GM18867 (cell line): ENCODE measurements around the gene TAF11L2.
"Not testable (repeated sequence)": the region's sequence is repeated elsewhere in the genome, so short reads cannot be mapped to it uniquely, and the experiment has no call there.

Source experiments
- ATAC-seq: cut with Tn5 transposase; IDR thresholded peaks from one replicate; pipeline ENCODE4 v1.9.1; 2021; ENCODE audit warnings: mild to moderate bottlenecking, moderate library complexity; ENCODE audit not compliant: unreplicated experiment

Gene TAF11L2

GRCh38 chr5:17497931-17498330 is at the start of gene TAF11L2:
Gene TAF11L2 (plus strand): TSS chr5:17498231.
- ATAC-seq = not testable (repeated sequence)

- ATAC-seq = no peak
Observed at GRCh38 chr5:17448877-17449276, 49.2 kb upstream of the TAF11L2 start.

GRCh38 chr5:17452936-17453335 is 45.1 kb upstream of the TAF11L2 start:
- no peak for ATAC-seq

GRCh38 chr5:17455942-17456341 is 42.1 kb upstream of the TAF11L2 start:
- ATAC-seq = no peak

- no peak for ATAC-seq
Observed at GRCh38 chr5:17461793-17462192, 36.2 kb upstream of the TAF11L2 start.

- ATAC-seq = no peak
Observed at GRCh38 chr5:17463653-17464052, 34.4 kb upstream of the TAF11L2 start.

- ATAC-seq = no peak
Observed at GRCh38 chr5:17470064-17470463, 28.0 kb upstream of the TAF11L2 start.

GRCh38 chr5:17475064-17475463 is 23.0 kb upstream of the TAF11L2 start:
- not testable (repeated sequence) for ATAC-seq

GRCh38 chr5:17477043-17477442 is 21.0 kb upstream of the TAF11L2 start:
- ATAC-seq = no peak

- ATAC-seq = no peak
Observed at GRCh38 chr5:17477573-17478265, 20.3 kb upstream of the TAF11L2 start.

GRCh38 chr5:17481378-17481777 is 16.7 kb upstream of the TAF11L2 start:
- ATAC-seq = no peak

- no peak for ATAC-seq
Observed at GRCh38 chr5:17482790-17483189, 15.2 kb upstream of the TAF11L2 start.

GRCh38 chr5:17486464-17487173 is 11.4 kb upstream of the TAF11L2 start:
- not testable (repeated sequence) for ATAC-seq

- ATAC-seq = no peak
Observed at GRCh38 chr5:17487174-17487512, 10.9 kb upstream of the TAF11L2 start.

GRCh38 chr5:17491257-17491656 is 6.8 kb upstream of the TAF11L2 start:
- ATAC-seq = not testable (repeated sequence)

GRCh38 chr5:17492770-17493169 is 5.3 kb upstream of the TAF11L2 start:
- ATAC-seq = no peak

GRCh38 chr5:17497446-17497845 is 585 bp upstream of the TAF11L2 start:
- no peak for ATAC-seq

- ATAC-seq = no peak
Observed at GRCh38 chr5:17511775-17512325, 13.8 kb downstream of the TAF11L2 start.

GRCh38 chr5:17517526-17517925 is 19.5 kb downstream of the TAF11L2 start:
- ATAC-seq = not testable (repeated sequence)

- not testable (repeated sequence) for ATAC-seq
Observed at GRCh38 chr5:17518067-17518466, 20.0 kb downstream of the TAF11L2 start, which contains the start of gene TAF11L3. Gene TAF11L3 (plus strand): TSS chr5:17518367.

- ATAC-seq = not testable (repeated sequence)
Observed at GRCh38 chr5:17519508-17519907, 21.5 kb downstream of the TAF11L2 start.

GRCh38 chr5:17521501-17521900 is 23.5 kb downstream of the TAF11L2 start, which contains the start of gene TAF11L4:
Gene TAF11L4 (plus strand): TSS chr5:17521801.
- ATAC-seq = not testable (repeated sequence)
